ENCODE results near the gene FHOD3. TPM values are rescaled to one million over a fixed set of nuclear protein-coding genes. Genes with fewer than 3 reads are reported as not detected.

Gene FHOD3
- total RNA-seq, 1 donor from 2014 or later = 5.9 TPM

- Histone ChIP-seq H4K20me1 (ENCODE audit: insufficient read depth, low read length) (peaks cover 4% of the 10 kb centered on the region), H3K79me2 (ENCODE audit: insufficient read depth, low read length) (no peaks in the 10 kb centered on the region), H3K36me3 (ENCODE audit: insufficient read depth, low read length) (no peaks in the 10 kb centered on the region), H3K27me3 (ENCODE audit: insufficient read depth, low read length) (no peaks in the 10 kb centered on the region), H3K4me3 (ENCODE audit: insufficient read depth, low read depth, low read length) (no peak overlapping the region), H3K9ac (ENCODE audit: low read length) (no peak overlapping the region), H3K4me2 (ENCODE audit: low read length) (no peak overlapping the region), H3K9me3 (ENCODE audit: insufficient read depth, low read depth, low read length) (no peaks in the 10 kb centered on the region), H2AFZ (ENCODE audit: low read depth, low read length) (no peak overlapping the region), H3K27ac (ENCODE audit: low read depth, low read length) (no peak overlapping the region), H3K4me1 (ENCODE audit: insufficient read depth, low read length) (no peaks in the 10 kb centered on the region)
- FAIRE-seq (no peak), DNase-seq (ENCODE audit: low read depth) (peak; percentile 82)
- peaks cover 6% of the 10 kb centered on the region for H3K4me1 Mint-ChIP-seq (ENCODE audit: low read depth, unreplicated experiment)
- peaks cover 6% of the 10 kb centered on the region for H3K27me3 Mint-ChIP-seq (ENCODE audit: low read depth, unreplicated experiment)
- TF ChIP-seq EZH2 (IDR thresholded peaks at IDR 0.05; ENCODE audit: insufficient read depth, low read length) (no peak), CTCF (IDR thresholded peaks at IDR 0.05; ENCODE audit: insufficient read depth, low read depth, low read length) (no peak)
- peaks cover 2% of the 10 kb centered on the region for H3K36me3 Mint-ChIP-seq (ENCODE audit: low read depth, unreplicated experiment)
- H3K4me3 Mint-ChIP-seq (ENCODE audit: unreplicated experiment) = no peak overlapping the region
- H3K27ac Mint-ChIP-seq (ENCODE audit: unreplicated experiment) = no peak overlapping the region
- H3K9me3 Mint-ChIP-seq (ENCODE audit: unreplicated experiment) = no peaks in the 10 kb centered on the region
Measured at GRCh38 chr18:36532394-36532793, 234.9 kb downstream of the FHOD3 start.

- no peaks in the 10 kb centered on the region for H3K9me3 Mint-ChIP-seq (ENCODE audit: unreplicated experiment)
- H2AFZ ChIP-seq (ENCODE audit: low read depth, low read length) = no peak overlapping the region
- no peak for FAIRE-seq
- H3K36me3 ChIP-seq (ENCODE audit: insufficient read depth, low read length) = no peaks in the 10 kb centered on the region
- no peak overlapping the region for H3K4me3 ChIP-seq (ENCODE audit: insufficient read depth, low read depth, low read length)
- peaks cover 4% of the 10 kb centered on the region for H4K20me1 ChIP-seq (ENCODE audit: insufficient read depth, low read length)
- no peak overlapping the region for H3K27ac ChIP-seq (ENCODE audit: low read depth, low read length)
- no peaks in the 10 kb centered on the region for H3K79me2 ChIP-seq (ENCODE audit: insufficient read depth, low read length)
- no peaks in the 10 kb centered on the region for H3K9me3 ChIP-seq (ENCODE audit: insufficient read depth, low read depth, low read length)
- no peak overlapping the region for H3K9ac ChIP-seq (ENCODE audit: low read length)
- TF ChIP-seq CTCF (IDR thresholded peaks at IDR 0.05; ENCODE audit: insufficient read depth, low read depth, low read length) = no peak
- no peak for TF ChIP-seq EZH2 (IDR thresholded peaks at IDR 0.05; ENCODE audit: insufficient read depth, low read length)
- no peaks in the 10 kb centered on the region for H3K4me1 ChIP-seq (ENCODE audit: insufficient read depth, low read length)
- no peak for DNase-seq (ENCODE audit: low read depth)
- peaks cover 6% of the 10 kb centered on the region for H3K27me3 Mint-ChIP-seq (ENCODE audit: low read depth, unreplicated experiment)
- H3K4me2 ChIP-seq (ENCODE audit: low read length) = no peak overlapping the region
- peaks cover 2% of the 10 kb centered on the region for H3K36me3 Mint-ChIP-seq (ENCODE audit: low read depth, unreplicated experiment)
- no peak overlapping the region for H3K27ac Mint-ChIP-seq (ENCODE audit: unreplicated experiment)
- H3K4me1 Mint-ChIP-seq (ENCODE audit: low read depth, unreplicated experiment) = peaks cover 6% of the 10 kb centered on the region
- no peak overlapping the region for H3K4me3 Mint-ChIP-seq (ENCODE audit: unreplicated experiment)
- no peaks in the 10 kb centered on the region for H3K27me3 ChIP-seq (ENCODE audit: insufficient read depth, low read length)
Measured at GRCh38 chr18:36532815-36533214, 235.3 kb downstream of the FHOD3 start.

GRCh38 chr18:36533446-36534153, 236.1 kb downstream of the FHOD3 start:
- Histone ChIP-seq H3K9me3 (ENCODE audit: insufficient read depth, low read depth, low read length) (no peaks in the 10 kb centered on the region), H3K9ac (ENCODE audit: low read length) (no peak overlapping the region), H3K79me2 (ENCODE audit: insufficient read depth, low read length) (no peaks in the 10 kb centered on the region), H3K27ac (ENCODE audit: low read depth, low read length) (no peak overlapping the region), H3K36me3 (ENCODE audit: insufficient read depth, low read length) (no peaks in the 10 kb centered on the region), H3K4me3 (ENCODE audit: insufficient read depth, low read depth, low read length) (no peak overlapping the region), H3K4me1 (ENCODE audit: insufficient read depth, low read length) (no peaks in the 10 kb centered on the region), H3K27me3 (ENCODE audit: insufficient read depth, low read length) (no peaks in the 10 kb centered on the region), H4K20me1 (ENCODE audit: insufficient read depth, low read length) (peaks cover 4% of the 10 kb centered on the region), H3K4me2 (ENCODE audit: low read length) (no peak overlapping the region), H2AFZ (ENCODE audit: low read depth, low read length) (no peak overlapping the region)
- Mint-ChIP-seq H3K4me1 (ENCODE audit: low read depth, unreplicated experiment) (peaks cover 6% of the 10 kb centered on the region), H3K27ac (ENCODE audit: unreplicated experiment) (no peak overlapping the region), H3K9me3 (ENCODE audit: unreplicated experiment) (no peaks in the 10 kb centered on the region), H3K27me3 (ENCODE audit: low read depth, unreplicated experiment) (peaks cover 8% of the 10 kb centered on the region), H3K4me3 (ENCODE audit: unreplicated experiment) (no peak overlapping the region), H3K36me3 (ENCODE audit: low read depth, unreplicated experiment) (peaks cover 2% of the 10 kb centered on the region)
- no peak for TF ChIP-seq CTCF (IDR thresholded peaks at IDR 0.05; ENCODE audit: insufficient read depth, low read depth, low read length)
- no peak for TF ChIP-seq EZH2 (IDR thresholded peaks at IDR 0.05; ENCODE audit: insufficient read depth, low read length)
- DNase-seq (ENCODE audit: low read depth) (no peak), FAIRE-seq (no peak)
